Progenitor cell of endocrine pancreas (in vitro differentiated cells): Measurements from ENCODE around the gene PRPF31. TPM values are rescaled to one million over a fixed set of nuclear protein-coding genes. Genes with fewer than 3 reads are reported as not detected.

Experiments
- DNase-seq: peaks from one replicate; pipeline ENCODE4 v3.0.0; 2021; ENCODE audit warnings: low spot score; ENCODE audit not compliant: unreplicated experiment
- H3K27ac Mint-ChIP-seq: 2 replicates; pipeline ENCODE4 v1.8.0; 2021; ENCODE audit warnings: mild to moderate bottlenecking, moderate library complexity, mixed read lengths
- H3K27me3 Mint-ChIP-seq: 2 replicates; pipeline ENCODE4 v1.8.0; 2021; ENCODE audit warnings: mixed read lengths
- H3K36me3 Mint-ChIP-seq: 2 replicates; pipeline ENCODE4 v1.8.0; 2022; ENCODE audit warnings: mixed read lengths; ENCODE audit not compliant: insufficient read depth
- H3K4me1 Mint-ChIP-seq: 2 replicates; pipeline ENCODE4 v1.8.0; 2021; ENCODE audit warnings: low read depth, mixed read lengths
- H3K4me3 Mint-ChIP-seq: 2 replicates; pipeline ENCODE4 v1.8.0; 2021; ENCODE audit warnings: low read depth, mild to moderate bottlenecking, moderate library complexity, mixed read lengths
- H3K9me3 Mint-ChIP-seq: 2 replicates; pipeline ENCODE4 v1.8.0; 2021; ENCODE audit warnings: low read depth, mixed read lengths
- CTCF ChIP-seq: fragments of 200-600 bp; sonication (generic); IDR thresholded peaks from one replicate; pipeline ENCODE4 v1.5.0; 2021; ENCODE audit warnings: antibody characterized with exemption, mild to moderate bottlenecking; ENCODE audit not compliant: unreplicated experiment
- total RNA-seq: library from RNA; stranded (reverse); gene quantifications from 2 replicates; pipeline ENCODE4 v1.2.1, GENCODE V29; 2021

The PRPF31 gene
- total RNA-seq, 1 donor from 2014 or later = 71.3 TPM

- Mint-ChIP-seq H3K4me3 (no peak overlapping the region), H3K4me1 (no peaks in the 10 kb centered on the region), H3K36me3 (peaks cover 10% of the 10 kb centered on the region), H3K27me3 (no peaks in the 10 kb centered on the region), H3K9me3 (no peaks in the 10 kb centered on the region), H3K27ac (no peak overlapping the region)
- no peak for DNase-seq
- no peak for TF ChIP-seq CTCF
Observed at GRCh38 chr19:54125713-54126112, 10.2 kb downstream of the PRPF31 start.

- Mint-ChIP-seq H3K9me3 (no peaks in the 10 kb centered on the region), H3K36me3 (peaks cover 7% of the 10 kb centered on the region), H3K4me1 (no peaks in the 10 kb centered on the region), H3K27ac (no peak overlapping the region), H3K27me3 (no peaks in the 10 kb centered on the region), H3K4me3 (no peak overlapping the region)
- no peak for DNase-seq
- no peak for TF ChIP-seq CTCF
Observed at GRCh38 chr19:54127688-54128440, 12.3 kb downstream of the PRPF31 start.

GRCh38 chr19:54128441-54128725 is 12.8 kb downstream of the PRPF31 start:
- no peak for DNase-seq
- Mint-ChIP-seq H3K4me3 (no peak overlapping the region), H3K27ac (no peak overlapping the region), H3K4me1 (no peaks in the 10 kb centered on the region), H3K27me3 (no peaks in the 10 kb centered on the region), H3K9me3 (no peaks in the 10 kb centered on the region), H3K36me3 (peaks cover 6% of the 10 kb centered on the region)
- TF ChIP-seq CTCF = no peak

GRCh38 chr19:54128796-54129616 is 13.5 kb downstream of the PRPF31 start:
- H3K27ac Mint-ChIP-seq = no peak overlapping the region
- no peak for TF ChIP-seq CTCF
- no peak overlapping the region for H3K4me3 Mint-ChIP-seq
- no peaks in the 10 kb centered on the region for H3K9me3 Mint-ChIP-seq
- no peaks in the 10 kb centered on the region for H3K27me3 Mint-ChIP-seq
- H3K36me3 Mint-ChIP-seq = peaks cover 5% of the 10 kb centered on the region
- no peak for DNase-seq
- no peaks in the 10 kb centered on the region for H3K4me1 Mint-ChIP-seq

GRCh38 chr19:54129617-54129996 is 14.1 kb downstream of the PRPF31 start:
- Mint-ChIP-seq H3K4me3 (no peak overlapping the region), H3K27ac (no peak overlapping the region), H3K9me3 (no peaks in the 10 kb centered on the region), H3K4me1 (no peaks in the 10 kb centered on the region), H3K36me3 (peaks cover 5% of the 10 kb centered on the region), H3K27me3 (no peaks in the 10 kb centered on the region)
- DNase-seq = no peak
- TF ChIP-seq CTCF = no peak
